ENCODE measurements around the gene RASSF1. TPM values are rescaled to one million over a fixed set of nuclear protein-coding genes. Genes with fewer than 3 reads are reported as not detected.

The RASSF1 gene
- polyA plus RNA-seq, 1 experiment = 80.2 TPM

Other genes with a start within 250 kb of the RASSF1 start
- gene SEMA3F, start 185.5 kb downstream of the RASSF1 start, polyA plus RNA-seq (2011; rRNA removed) = 7.4 and 11.4 TPM in 2 replicates
- not detected in 2 replicates for gene GNAT1, start 149.2 kb downstream of the RASSF1 start, polyA plus RNA-seq (2011; rRNA removed)
- gene SLC38A3, start 135.6 kb downstream of the RASSF1 start, polyA plus RNA-seq (2011; rRNA removed) = 0.17 and 0.22 TPM in 2 replicates
- gene GNAI2, start 104.6 kb downstream of the RASSF1 start, polyA plus RNA-seq (2011; rRNA removed) = 574 and 887 TPM in 2 replicates
- gene SEMA3B, start 71.7 kb downstream of the RASSF1 start, polyA plus RNA-seq (2011; rRNA removed) = 32.7 and 59.0 TPM in 2 replicates
- gene LSMEM2, start 61.7 kb downstream of the RASSF1 start, polyA plus RNA-seq (2011; rRNA removed) = not detected in 2 replicates
- gene IFRD2, start 48.4 kb downstream of the RASSF1 start, polyA plus RNA-seq (2011; rRNA removed) = 22.0 and 56.7 TPM in 2 replicates
- gene HYAL3, start 41.4 kb downstream of the RASSF1 start, polyA plus RNA-seq (2011; rRNA removed) = 7.1 and 8.5 TPM in 2 replicates
- gene NAA80, start 41.4 kb downstream of the RASSF1 start, polyA plus RNA-seq (2011; rRNA removed) = 3.6 and 5.8 TPM in 2 replicates
- 0.10 and 0.12 TPM in 2 replicates for gene HYAL1, start 37.3 kb downstream of the RASSF1 start, polyA plus RNA-seq (2011; rRNA removed)
- 40.4 and 63.2 TPM in 2 replicates for gene HYAL2, start 18.1 kb downstream of the RASSF1 start, polyA plus RNA-seq (2011; rRNA removed)
- 33.8 and 38.9 TPM in 2 replicates for gene TUSC2, start 12.6 kb downstream of the RASSF1 start, polyA plus RNA-seq (2011; rRNA removed)
- gene ZMYND10, start 4.9 kb upstream of the RASSF1 start, polyA plus RNA-seq (2011; rRNA removed) = 0.65 and 1.3 TPM in 2 replicates
- gene NPRL2, start 9.9 kb upstream of the RASSF1 start, polyA plus RNA-seq (2011; rRNA removed) = 31.4 and 45.0 TPM in 2 replicates
- gene CYB561D2, start 10.0 kb upstream of the RASSF1 start, polyA plus RNA-seq (2011; rRNA removed) = 22.3 and 39.3 TPM in 2 replicates
- 47.0 and 75.4 TPM in 2 replicates for gene TMEM115, start 18.7 kb upstream of the RASSF1 start, polyA plus RNA-seq (2011; rRNA removed)
- 0.04 and 0.11 TPM in 2 replicates for gene CACNA2D2, start 162.8 kb upstream of the RASSF1 start, polyA plus RNA-seq (2011; rRNA removed)
- 16.8 and 30.4 TPM in 2 replicates for gene C3orf18, start 226.9 kb upstream of the RASSF1 start, polyA plus RNA-seq (2011; rRNA removed)
- gene HEMK1, start 228.7 kb upstream of the RASSF1 start, polyA plus RNA-seq (2011; rRNA removed) = 14.4 and 21.3 TPM in 2 replicates

All from BJ (cell line).